ENCODE measurements around the gene WDR90. TPM values are rescaled to one million over a fixed set of nuclear protein-coding genes. Genes with fewer than 3 reads are reported as not detected.

Gene WDR90
- polyA plus RNA-seq, 1 donor (not counting 4 experiments of a cell fraction or from before 2014, with no cell fraction given): 5.9 TPM

DNA sequence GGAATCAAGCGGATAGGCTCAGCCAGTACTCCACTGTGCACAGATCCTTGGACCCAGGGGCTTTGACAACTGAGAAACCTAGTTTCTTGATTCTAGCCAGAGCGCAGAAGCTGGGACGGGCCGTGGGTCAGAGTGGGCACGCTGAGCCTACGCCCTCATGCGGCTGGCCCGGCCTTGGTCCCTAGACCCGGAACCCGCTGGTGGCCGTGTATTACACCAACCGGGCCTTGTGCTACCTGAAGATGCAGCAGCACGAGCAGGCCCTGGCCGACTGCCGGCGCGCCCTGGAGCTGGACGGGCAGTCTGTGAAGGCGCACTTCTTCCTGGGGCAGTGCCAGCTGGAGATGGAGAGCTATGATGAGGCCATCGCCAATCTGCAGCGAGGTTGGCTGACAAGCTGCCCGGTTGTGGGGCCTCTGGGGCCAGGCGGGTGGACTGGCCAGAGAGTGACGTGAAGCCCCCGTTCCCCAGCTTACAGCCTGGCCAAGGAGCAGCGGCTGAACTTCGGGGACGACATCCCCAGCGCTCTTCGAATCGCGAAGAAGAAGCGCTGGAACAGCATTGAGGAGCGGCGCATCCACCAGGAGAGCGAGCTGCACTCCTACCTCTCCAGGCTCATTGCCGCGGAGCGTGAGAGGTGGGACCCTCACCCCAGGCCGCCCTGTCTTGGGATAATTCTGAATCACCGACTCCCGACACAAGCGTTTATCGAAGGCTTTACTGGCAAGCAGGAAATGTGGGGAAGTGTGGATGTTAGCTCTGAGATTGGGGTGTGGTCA is 32.0 kb downstream of the WDR90 start:
- peaks cover 45% of the 10 kb centered on the region for H3K4me1 ChIP-seq (ENCODE audit: control insufficient read depth, extremely low read depth, insufficient read depth, low read length)

DNA sequence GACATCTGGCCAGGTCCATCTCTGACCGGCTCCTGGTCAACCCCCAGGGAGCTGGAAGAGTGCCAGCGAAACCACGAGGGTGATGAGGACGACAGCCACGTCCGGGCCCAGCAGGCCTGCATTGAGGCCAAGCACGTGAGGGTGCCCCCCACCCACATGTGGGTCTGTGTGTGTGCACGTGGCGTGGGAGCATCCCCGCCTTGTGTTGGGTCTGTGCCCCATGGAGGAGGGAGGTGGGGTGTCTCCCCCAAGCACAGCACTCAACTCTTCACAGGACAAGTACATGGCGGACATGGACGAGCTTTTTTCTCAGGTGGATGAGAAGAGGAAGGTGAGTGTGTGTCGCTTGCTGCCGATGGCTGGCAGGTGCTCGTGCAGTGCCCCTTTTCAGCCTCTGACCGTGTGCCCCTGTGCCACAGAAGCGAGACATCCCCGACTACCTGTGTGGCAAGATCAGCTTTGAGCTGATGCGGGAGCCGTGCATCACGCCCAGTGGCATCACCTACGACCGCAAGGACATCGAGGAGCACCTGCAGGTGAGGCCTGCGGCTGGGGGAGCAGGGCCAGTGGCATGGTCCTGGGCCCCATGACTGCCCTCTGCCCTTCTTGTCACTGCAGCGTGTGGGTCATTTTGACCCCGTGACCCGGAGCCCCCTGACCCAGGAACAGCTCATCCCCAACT is 32.7 kb downstream of the WDR90 start:
- no peak for TF ChIP-seq EZH2 (IDR thresholded peaks at IDR 0.05; ENCODE audit: low read length)
- TF ChIP-seq, protein P1, sequence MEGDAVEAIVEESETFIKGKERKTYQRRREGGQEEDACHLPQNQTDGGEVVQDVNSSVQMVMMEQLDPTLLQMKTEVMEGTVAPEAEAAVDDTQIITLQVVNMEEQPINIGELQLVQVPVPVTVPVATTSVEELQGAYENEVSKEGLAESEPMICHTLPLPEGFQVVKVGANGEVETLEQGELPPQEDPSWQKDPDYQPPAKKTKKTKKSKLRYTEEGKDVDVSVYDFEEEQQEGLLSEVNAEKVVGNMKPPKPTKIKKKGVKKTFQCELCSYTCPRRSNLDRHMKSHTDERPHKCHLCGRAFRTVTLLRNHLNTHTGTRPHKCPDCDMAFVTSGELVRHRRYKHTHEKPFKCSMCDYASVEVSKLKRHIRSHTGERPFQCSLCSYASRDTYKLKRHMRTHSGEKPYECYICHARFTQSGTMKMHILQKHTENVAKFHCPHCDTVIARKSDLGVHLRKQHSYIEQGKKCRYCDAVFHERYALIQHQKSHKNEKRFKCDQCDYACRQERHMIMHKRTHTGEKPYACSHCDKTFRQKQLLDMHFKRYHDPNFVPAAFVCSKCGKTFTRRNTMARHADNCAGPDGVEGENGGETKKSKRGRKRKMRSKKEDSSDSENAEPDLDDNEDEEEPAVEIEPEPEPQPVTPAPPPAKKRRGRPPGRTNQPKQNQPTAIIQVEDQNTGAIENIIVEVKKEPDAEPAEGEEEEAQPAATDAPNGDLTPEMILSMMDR (optimal IDR thresholded peaks at IDR 0.05 in 1 of 3, IDR thresholded peaks at IDR 0.05 in 1 of 3, conservative IDR thresholded peaks at IDR 0.05 in 1 of 3; ENCODE audit: extremely low read depth in 1 of 3, insufficient read depth in 2 of 3, low read length in 3 of 3): no peak
- dilution Hi-C loops (cut with MboI; ENCODE audit: extremely low pct_ligation_motif_present, low sequenced_read_pairs): no loop called here
- H3K36me3 ChIP-seq (ENCODE audit: control insufficient read depth in 2 of 2, extremely low read depth in 1 of 2, insufficient read depth in 2 of 2, low read length in 2 of 2): peaks cover 10 to 37% of the 10 kb centered on the region in 2 experiments
- H3K27ac ChIP-seq (ENCODE audit: control insufficient read depth, insufficient read depth, low read length): no peak overlapping the region
- H3K27me3 ChIP-seq (ENCODE audit: control insufficient read depth, extremely low read depth, insufficient read depth, low read length): no peaks in the 10 kb centered on the region
- H3K79me2 ChIP-seq (ENCODE audit: control insufficient read depth, insufficient read depth, low read length): peaks cover 37% of the 10 kb centered on the region
- H3K4me3 ChIP-seq (ENCODE audit: control insufficient read depth in 2 of 3, extremely low read depth in 1 of 3, insufficient read depth in 2 of 3, low read depth in 1 of 3, low read length in 3 of 3): peak overlapping the region; percentile 56 to 89 (median 88)
- H3K4me2 ChIP-seq (ENCODE audit: control insufficient read depth, extremely low read depth, insufficient read depth, low read depth, low read length): peak overlapping the region; percentile 86
- no peaks in the 10 kb centered on the region for H3K9me1 ChIP-seq (ENCODE audit: control insufficient read depth, extremely low read depth, insufficient read depth, low read length)
- H2AFZ ChIP-seq (ENCODE audit: control insufficient read depth, low read length): no peak overlapping the region
- H3K9me3 ChIP-seq (ENCODE audit: control insufficient read depth, low read depth, low read length): no peaks in the 10 kb centered on the region
- DNase-seq (ENCODE audit: low read depth, low spot score): no peak
- peaks cover 16% of the 10 kb centered on the region for H4K20me1 ChIP-seq (ENCODE audit: control insufficient read depth, extremely low read depth, insufficient read depth, low read length)
- H3K4me1 ChIP-seq (ENCODE audit: control insufficient read depth, extremely low read depth, insufficient read depth, low read length): peaks cover 37% of the 10 kb centered on the region
- H3K9ac ChIP-seq (ENCODE audit: control insufficient read depth, extremely low read depth, insufficient read depth, low read length): peak overlapping the region; percentile 82
- no peak for FAIRE-seq

More for the DNA sequence above, 32.0 kb downstream of the WDR90 start:
- Histone ChIP-seq H3K9me3 (ENCODE audit: control insufficient read depth, low read depth, low read length) (no peaks in the 10 kb centered on the region), H2AFZ (ENCODE audit: control insufficient read depth, low read length) (no peak overlapping the region), H4K20me1 (ENCODE audit: control insufficient read depth, extremely low read depth, insufficient read depth, low read length) (peaks cover 16% of the 10 kb centered on the region), H3K79me2 (ENCODE audit: control insufficient read depth, insufficient read depth, low read length) (peaks cover 37% of the 10 kb centered on the region), H3K4me3 (ENCODE audit: control insufficient read depth in 2 of 3, extremely low read depth in 1 of 3, insufficient read depth in 2 of 3, low read depth in 1 of 3, low read length in 3 of 3) (peak overlapping the region; percentile 56 to 89 (median 88)), H3K9me1 (ENCODE audit: control insufficient read depth, extremely low read depth, insufficient read depth, low read length) (no peaks in the 10 kb centered on the region), H3K4me2 (ENCODE audit: control insufficient read depth, extremely low read depth, insufficient read depth, low read depth, low read length) (peak overlapping the region; percentile 86), H3K27ac (ENCODE audit: control insufficient read depth, insufficient read depth, low read length) (peak overlapping the region; percentile 64), H3K27me3 (ENCODE audit: control insufficient read depth, extremely low read depth, insufficient read depth, low read length) (no peaks in the 10 kb centered on the region), H3K9ac (ENCODE audit: control insufficient read depth, extremely low read depth, insufficient read depth, low read length) (peak overlapping the region; percentile 82), H3K36me3 (ENCODE audit: control insufficient read depth in 2 of 2, extremely low read depth in 1 of 2, insufficient read depth in 2 of 2, low read length in 2 of 2) (peaks cover 10 to 29% of the 10 kb centered on the region in 2 experiments)
- no peak for DNase-seq (ENCODE audit: low read depth, low spot score)
- dilution Hi-C loops (cut with MboI; ENCODE audit: extremely low pct_ligation_motif_present, low sequenced_read_pairs): no loop called here
- TF ChIP-seq, protein P1 (optimal IDR thresholded peaks at IDR 0.05 in 1 of 3, IDR thresholded peaks at IDR 0.05 in 1 of 3, conservative IDR thresholded peaks at IDR 0.05 in 1 of 3; ENCODE audit: extremely low read depth in 1 of 3, insufficient read depth in 2 of 3, low read length in 3 of 3): peak in 1 of 3 experiments; percentile 39
- no peak for TF ChIP-seq EZH2 (IDR thresholded peaks at IDR 0.05; ENCODE audit: low read length)
- no peak for FAIRE-seq

All from keratinocyte (primary cell).